NCI-H2107 treated with DMSO at 0.1 percent for 48 hours (cell line): Measurements from ENCODE around the gene TRUB1.

Experiments
- DNase-seq: peaks from one replicate; lab custom pipeline; 2025; ENCODE audit not compliant: unreplicated experiment; lab: John Stamatoyannopoulos, UW

TRUB1 gene

GRCh38 chr10:114973997-114974396, 36.0 kb downstream of the TRUB1 start:
- DNase-seq, result no peak

GRCh38 chr10:114974625-114975024, 36.6 kb downstream of the TRUB1 start:
- DNase-seq, result no peak

GRCh38 chr10:114975091-114975490, 37.1 kb downstream of the TRUB1 start:
- DNase-seq, result no peak

- DNase-seq, result no peak
Observed at GRCh38 chr10:114982989-114983388, 45.0 kb downstream of the TRUB1 start.

GRCh38 chr10:114987995-114988394, 50.0 kb downstream of the TRUB1 start:
- DNase-seq, result no peak

- DNase-seq, result no peak
Observed at GRCh38 chr10:114990586-114990985, 52.6 kb downstream of the TRUB1 start.

- no peak for DNase-seq
Observed at GRCh38 chr10:114990991-114991390, 53.0 kb downstream of the TRUB1 start.

GRCh38 chr10:114992189-114992775, 54.3 kb downstream of the TRUB1 start:
- no peak for DNase-seq

GRCh38 chr10:114995468-114996247, 57.7 kb downstream of the TRUB1 start:
- no peak for DNase-seq

GRCh38 chr10:114996542-114996941, 58.5 kb downstream of the TRUB1 start:
- DNase-seq, result no peak

GRCh38 chr10:114998993-114999392, 61.0 kb downstream of the TRUB1 start:
- no peak for DNase-seq

- DNase-seq, result no peak
Observed at GRCh38 chr10:115001506-115002381, 63.7 kb downstream of the TRUB1 start.

- no peak for DNase-seq
Observed at GRCh38 chr10:115003396-115003795, 65.4 kb downstream of the TRUB1 start.

- DNase-seq, result no peak
Observed at GRCh38 chr10:115004236-115004862, 66.4 kb downstream of the TRUB1 start.

- DNase-seq, result no peak
Observed at GRCh38 chr10:115005771-115006170, 67.8 kb downstream of the TRUB1 start.

- no peak for DNase-seq
Observed at GRCh38 chr10:115018185-115018931, 80.4 kb downstream of the TRUB1 start.

GRCh38 chr10:115020449-115020848, 82.5 kb downstream of the TRUB1 start:
- DNase-seq, result no peak

GRCh38 chr10:115022733-115023132, 84.7 kb downstream of the TRUB1 start:
- DNase-seq, result no peak

- no peak for DNase-seq
Observed at GRCh38 chr10:115023715-115024114, 85.7 kb downstream of the TRUB1 start.

GRCh38 chr10:115024371-115024770, 86.4 kb downstream of the TRUB1 start:
- DNase-seq, result no peak
